ENCODE data around the gene NIN. TPM values are rescaled to one million over a fixed set of nuclear protein-coding genes. Genes with fewer than 3 reads are reported as not detected.
A peak's percentile ranks its signal among the peaks of the same experiment; 100 is the strongest.

Gene NIN
- total and polyA plus RNA-seq, 10 donors = 11.8 to 139 (median 94.4) TPM

DNA sequence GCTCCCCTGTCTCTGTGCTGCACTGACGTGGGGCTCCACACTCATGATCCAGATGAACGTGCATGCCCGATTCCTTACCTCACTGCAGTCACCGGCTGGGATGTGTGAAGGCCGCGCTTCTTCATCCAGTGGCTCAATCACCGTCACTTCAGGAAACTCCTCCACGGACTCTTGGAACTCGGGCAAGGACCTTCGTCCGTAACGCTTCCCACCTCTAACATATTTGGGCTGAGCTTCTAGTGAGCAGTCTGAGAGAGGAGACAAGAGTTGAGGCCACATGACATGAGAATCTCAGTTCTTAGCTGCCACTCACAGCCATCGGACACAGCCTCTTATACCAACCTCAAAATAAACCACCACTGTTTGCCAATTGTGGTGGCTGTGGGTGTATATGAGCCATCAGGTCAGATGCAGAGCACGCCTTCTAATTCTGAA lies 38.3 kb downstream of the NIN start:
- DNase-seq = no peak
- intact Hi-C loops (cut with DNase I; ENCODE audit: low total_unique reads) = no loop called here
- no peaks in the 10 kb centered on the region for H3K27me3 ChIP-seq (replicated peaks in 1 of 7)
- no peaks in the 10 kb centered on the region for H3K9me3 ChIP-seq
- TF ChIP-seq POLR2AphosphoS5 (IDR thresholded peaks at IDR 0.05) = no peak
- TF ChIP-seq, protein P1, sequence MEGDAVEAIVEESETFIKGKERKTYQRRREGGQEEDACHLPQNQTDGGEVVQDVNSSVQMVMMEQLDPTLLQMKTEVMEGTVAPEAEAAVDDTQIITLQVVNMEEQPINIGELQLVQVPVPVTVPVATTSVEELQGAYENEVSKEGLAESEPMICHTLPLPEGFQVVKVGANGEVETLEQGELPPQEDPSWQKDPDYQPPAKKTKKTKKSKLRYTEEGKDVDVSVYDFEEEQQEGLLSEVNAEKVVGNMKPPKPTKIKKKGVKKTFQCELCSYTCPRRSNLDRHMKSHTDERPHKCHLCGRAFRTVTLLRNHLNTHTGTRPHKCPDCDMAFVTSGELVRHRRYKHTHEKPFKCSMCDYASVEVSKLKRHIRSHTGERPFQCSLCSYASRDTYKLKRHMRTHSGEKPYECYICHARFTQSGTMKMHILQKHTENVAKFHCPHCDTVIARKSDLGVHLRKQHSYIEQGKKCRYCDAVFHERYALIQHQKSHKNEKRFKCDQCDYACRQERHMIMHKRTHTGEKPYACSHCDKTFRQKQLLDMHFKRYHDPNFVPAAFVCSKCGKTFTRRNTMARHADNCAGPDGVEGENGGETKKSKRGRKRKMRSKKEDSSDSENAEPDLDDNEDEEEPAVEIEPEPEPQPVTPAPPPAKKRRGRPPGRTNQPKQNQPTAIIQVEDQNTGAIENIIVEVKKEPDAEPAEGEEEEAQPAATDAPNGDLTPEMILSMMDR (IDR thresholded peaks at IDR 0.05 in 8 of 11, conservative IDR thresholded peaks at IDR 0.05 in 3 of 11) = no peak
- TF ChIP-seq POLR2A (IDR thresholded peaks at IDR 0.05) = no peak
- H3K27ac ChIP-seq = peak overlapping the region in 6 of 8 donors; percentile 14 to 80 (median 71)
- peak overlapping the region in 1 of 8 donors; percentile 39 for H3K4me3 ChIP-seq
- H3K36me3 ChIP-seq = peaks cover 0 to 73% (median 8%) of the 10 kb centered on the region in 6 donors
- H3K4me1 ChIP-seq = peaks cover 22 to 100% (median 68%) of the 10 kb centered on the region in 6 donors
- 78 to 90% (median 83%) methylated on average over 14 of the region's 14 CpGs for WGBS, 5 donors

DNA sequence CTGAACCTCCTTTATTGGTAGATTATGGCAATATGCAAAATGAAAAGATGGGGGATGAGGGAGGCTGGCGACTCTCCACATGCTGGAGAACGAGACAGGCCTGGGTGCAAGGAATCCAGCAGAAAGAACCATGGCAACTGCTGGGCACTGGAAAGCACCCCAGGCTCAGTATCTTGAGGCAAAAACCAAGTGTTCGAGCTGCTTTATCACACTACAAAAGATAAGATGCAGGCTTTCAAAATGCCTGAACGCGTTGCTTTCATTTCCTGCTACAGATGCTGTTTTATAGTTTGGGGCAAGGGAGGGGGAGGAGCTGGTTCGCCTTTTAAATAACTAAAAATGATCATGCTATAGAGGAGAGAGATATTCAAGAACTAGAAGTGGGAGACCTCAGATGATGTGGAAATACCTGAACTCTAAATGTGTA lies 38.9 kb downstream of the NIN start:
- peak overlapping the region in 1 of 8 donors; percentile 39 for H3K4me3 ChIP-seq
- intact Hi-C loops (cut with DNase I; ENCODE audit: low total_unique reads) = no loop called here
- TF ChIP-seq, protein P1 (IDR thresholded peaks at IDR 0.05 in 8 of 11, conservative IDR thresholded peaks at IDR 0.05 in 3 of 11) = no peak
- no peak for TF ChIP-seq POLR2A (IDR thresholded peaks at IDR 0.05)
- TF ChIP-seq POLR2AphosphoS5 (IDR thresholded peaks at IDR 0.05) = no peak
- no peaks in the 10 kb centered on the region for H3K27me3 ChIP-seq (replicated peaks in 1 of 7)
- H3K27ac ChIP-seq = peak overlapping the region in 7 of 8 donors; percentile 39 to 80 (median 67)
- H3K4me1 ChIP-seq = peaks cover 22 to 100% (median 69%) of the 10 kb centered on the region in 6 donors
- peaks cover 0 to 70% (median 8%) of the 10 kb centered on the region in 6 donors for H3K36me3 ChIP-seq
- H3K9me3 ChIP-seq = no peaks in the 10 kb centered on the region
- 32 to 60% (median 47%) methylated on average over 6 of the region's 6 CpGs for WGBS, 5 donors
- no peak for DNase-seq

DNA sequence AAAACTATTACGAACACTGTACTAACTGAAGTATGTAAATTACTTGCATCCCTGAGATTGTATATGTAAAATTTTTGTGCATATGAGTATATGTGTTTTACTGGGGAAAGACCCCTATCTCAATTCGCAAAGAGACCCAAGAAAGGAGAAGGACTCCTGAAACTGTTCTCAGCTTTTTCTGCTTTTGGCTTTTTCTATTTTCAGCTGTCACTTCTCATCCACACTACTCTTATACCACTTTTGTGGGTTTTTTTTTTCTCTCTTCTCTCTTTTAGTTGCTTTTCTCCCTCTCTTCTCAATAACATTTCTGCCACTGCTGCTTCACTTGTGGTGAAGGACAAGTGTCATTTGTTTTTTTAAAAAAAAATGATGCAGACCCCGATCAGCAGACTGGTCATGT lies 39.8 kb downstream of the NIN start:
- TF ChIP-seq, protein P1 (IDR thresholded peaks at IDR 0.05 in 8 of 11, conservative IDR thresholded peaks at IDR 0.05 in 3 of 11) = no peak
- no peak for TF ChIP-seq POLR2AphosphoS5 (IDR thresholded peaks at IDR 0.05)
- no peak for TF ChIP-seq POLR2A (IDR thresholded peaks at IDR 0.05)
- H3K4me3 ChIP-seq = no peak overlapping the region
- WGBS, 5 donors = 57 to 79% (median 64%) methylated on average over 3 of the region's 3 CpGs
- intact Hi-C loops (cut with DNase I; ENCODE audit: low total_unique reads) = no loop called here
- H3K27me3 ChIP-seq (replicated peaks in 1 of 7) = no peaks in the 10 kb centered on the region
- peaks cover 22 to 100% (median 78%) of the 10 kb centered on the region in 6 donors for H3K4me1 ChIP-seq
- no peaks in the 10 kb centered on the region for H3K9me3 ChIP-seq
- DNase-seq = no peak
- peak overlapping the region in 7 of 8 donors; percentile 8 to 80 (median 62) for H3K27ac ChIP-seq
- H3K36me3 ChIP-seq = peaks cover 0 to 64% (median 8%) of the 10 kb centered on the region in 6 donors

DNA sequence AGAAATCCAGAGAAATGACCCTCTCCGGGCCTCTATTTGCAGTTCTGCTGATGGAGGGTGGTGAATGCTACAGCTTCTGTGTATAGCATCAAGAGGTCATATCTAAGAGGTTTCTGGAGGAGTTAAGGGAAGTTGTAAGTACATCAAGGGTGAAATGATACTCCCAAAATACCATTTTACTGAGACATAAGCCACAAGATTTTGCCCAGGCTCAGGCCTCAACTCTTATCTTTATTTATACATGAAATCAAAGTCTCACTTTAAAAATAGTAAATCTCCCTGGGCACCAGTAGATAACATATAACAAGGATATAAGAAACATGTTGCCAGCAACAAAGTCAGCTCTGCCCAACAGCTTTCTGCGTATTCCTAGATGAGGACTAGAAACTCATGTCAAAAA lies 40.4 kb downstream of the NIN start:
- peaks cover 26 to 100% (median 81%) of the 10 kb centered on the region in 6 donors for H3K4me1 ChIP-seq
- WGBS, 5 donors = 62 to 85% (median 65%) methylated on average over 2 of the region's 2 CpGs

More for the DNA sequence above, 40.4 kb downstream of the NIN start:
- DNase-seq = no peak
- H3K9me3 ChIP-seq = no peaks in the 10 kb centered on the region
- intact Hi-C loops (cut with DNase I; ENCODE audit: low total_unique reads) = no loop called here
- H3K4me3 ChIP-seq = no peak overlapping the region
- peaks cover 0 to 58% (median 8%) of the 10 kb centered on the region in 6 donors for H3K36me3 ChIP-seq
- TF ChIP-seq POLR2AphosphoS5 (IDR thresholded peaks at IDR 0.05) (no peak), POLR2A (IDR thresholded peaks at IDR 0.05) (no peak)
- TF ChIP-seq, protein P1 (IDR thresholded peaks at IDR 0.05 in 8 of 11, conservative IDR thresholded peaks at IDR 0.05 in 3 of 11) = no peak
- H3K27me3 ChIP-seq (replicated peaks in 1 of 7) = no peaks in the 10 kb centered on the region
- H3K27ac ChIP-seq = peak overlapping the region in 7 of 8 donors; percentile 34 to 80 (median 62)
